Measurements from ENCODE around the gene SPIB. TPM values are rescaled to one million over a fixed set of nuclear protein-coding genes. Genes with fewer than 3 reads are reported as not detected.

SPIB gene
- total and polyA plus RNA-seq, 2 experiments from 2014 or later, result 12.6 to 17.5 TPM

- no peak for ATAC-seq
- Mint-ChIP-seq H3K4me3 (no peak overlapping the region), H3K36me3 (ENCODE audit: low read depth) (peaks cover 68% of the 10 kb centered on the region), H3K4me1 (peaks cover 2% of the 10 kb centered on the region; the same call in 2 of the 3 replicates), H3K9me3 (peaks cover 28% of the 10 kb centered on the region), H3K27ac (no peak overlapping the region), H3K27me3 (ENCODE audit: insufficient read depth, low read depth, poor library complexity) (peaks cover 7% of the 10 kb centered on the region)
- Histone ChIP-seq H3K36me3 (ENCODE audit: insufficient read depth) (peaks cover 26% of the 10 kb centered on the region), H3K27me3 (ENCODE audit: insufficient read depth) (no peaks in the 10 kb centered on the region), H3K79me2 (replicated peaks; ENCODE audit: insufficient read depth) (peaks cover 67% of the 10 kb centered on the region), H3F3A (replicated peaks; ENCODE audit: low read depth) (no peaks in the 10 kb centered on the region), H4K20me1 (replicated peaks; ENCODE audit: insufficient read depth) (peaks cover 5% of the 10 kb centered on the region; the same call in 1 of the 2 replicates), H3K4me3 (no peak overlapping the region), H2AFZ (no peak overlapping the region), H3K4me1 (ENCODE audit: insufficient read depth) (peaks cover 7% of the 10 kb centered on the region; the same call in 1 of the 2 replicates), H3K9me2 (ENCODE audit: insufficient read depth) (no peaks in the 10 kb centered on the region), H3K4me2 (no peak overlapping the region), H3K27ac (ENCODE audit: low read depth) (no peak overlapping the region)
- no peak for TF ChIP-seq EZH2 (IDR thresholded peaks at IDR 0.05; ENCODE audit: low read depth, unreplicated experiment)
- TF ChIP-seq, protein P1, sequence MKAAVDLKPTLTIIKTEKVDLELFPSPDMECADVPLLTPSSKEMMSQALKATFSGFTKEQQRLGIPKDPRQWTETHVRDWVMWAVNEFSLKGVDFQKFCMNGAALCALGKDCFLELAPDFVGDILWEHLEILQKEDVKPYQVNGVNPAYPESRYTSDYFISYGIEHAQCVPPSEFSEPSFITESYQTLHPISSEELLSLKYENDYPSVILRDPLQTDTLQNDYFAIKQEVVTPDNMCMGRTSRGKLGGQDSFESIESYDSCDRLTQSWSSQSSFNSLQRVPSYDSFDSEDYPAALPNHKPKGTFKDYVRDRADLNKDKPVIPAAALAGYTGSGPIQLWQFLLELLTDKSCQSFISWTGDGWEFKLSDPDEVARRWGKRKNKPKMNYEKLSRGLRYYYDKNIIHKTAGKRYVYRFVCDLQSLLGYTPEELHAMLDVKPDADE (IDR thresholded peaks at IDR 0.05), result no peak
- no peak for TF ChIP-seq STAT1 (IDR thresholded peaks at IDR 0.05; ENCODE audit: unreplicated experiment)
- TF ChIP-seq JUNB (IDR thresholded peaks at IDR 0.05; ENCODE audit: unreplicated experiment), result no peak
- TF ChIP-seq, protein P2, sequence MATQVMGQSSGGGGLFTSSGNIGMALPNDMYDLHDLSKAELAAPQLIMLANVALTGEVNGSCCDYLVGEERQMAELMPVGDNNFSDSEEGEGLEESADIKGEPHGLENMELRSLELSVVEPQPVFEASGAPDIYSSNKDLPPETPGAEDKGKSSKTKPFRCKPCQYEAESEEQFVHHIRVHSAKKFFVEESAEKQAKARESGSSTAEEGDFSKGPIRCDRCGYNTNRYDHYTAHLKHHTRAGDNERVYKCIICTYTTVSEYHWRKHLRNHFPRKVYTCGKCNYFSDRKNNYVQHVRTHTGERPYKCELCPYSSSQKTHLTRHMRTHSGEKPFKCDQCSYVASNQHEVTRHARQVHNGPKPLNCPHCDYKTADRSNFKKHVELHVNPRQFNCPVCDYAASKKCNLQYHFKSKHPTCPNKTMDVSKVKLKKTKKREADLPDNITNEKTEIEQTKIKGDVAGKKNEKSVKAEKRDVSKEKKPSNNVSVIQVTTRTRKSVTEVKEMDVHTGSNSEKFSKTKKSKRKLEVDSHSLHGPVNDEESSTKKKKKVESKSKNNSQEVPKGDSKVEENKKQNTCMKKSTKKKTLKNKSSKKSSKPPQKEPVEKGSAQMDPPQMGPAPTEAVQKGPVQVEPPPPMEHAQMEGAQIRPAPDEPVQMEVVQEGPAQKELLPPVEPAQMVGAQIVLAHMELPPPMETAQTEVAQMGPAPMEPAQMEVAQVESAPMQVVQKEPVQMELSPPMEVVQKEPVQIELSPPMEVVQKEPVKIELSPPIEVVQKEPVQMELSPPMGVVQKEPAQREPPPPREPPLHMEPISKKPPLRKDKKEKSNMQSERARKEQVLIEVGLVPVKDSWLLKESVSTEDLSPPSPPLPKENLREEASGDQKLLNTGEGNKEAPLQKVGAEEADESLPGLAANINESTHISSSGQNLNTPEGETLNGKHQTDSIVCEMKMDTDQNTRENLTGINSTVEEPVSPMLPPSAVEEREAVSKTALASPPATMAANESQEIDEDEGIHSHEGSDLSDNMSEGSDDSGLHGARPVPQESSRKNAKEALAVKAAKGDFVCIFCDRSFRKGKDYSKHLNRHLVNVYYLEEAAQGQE (IDR thresholded peaks at IDR 0.05; ENCODE audit: unreplicated experiment), result no peak
- no peak for TF ChIP-seq CREB1 (CRISPR knock-in tag; IDR thresholded peaks at IDR 0.05; ENCODE audit: low read depth)
- no peak for TF ChIP-seq EZH2phosphoT487 (IDR thresholded peaks at IDR 0.05; ENCODE audit: unreplicated experiment)
- no peak for TF ChIP-seq ZNF114 (CRISPR knock-in tag; IDR thresholded peaks at IDR 0.05)
- TF ChIP-seq, protein P3, sequence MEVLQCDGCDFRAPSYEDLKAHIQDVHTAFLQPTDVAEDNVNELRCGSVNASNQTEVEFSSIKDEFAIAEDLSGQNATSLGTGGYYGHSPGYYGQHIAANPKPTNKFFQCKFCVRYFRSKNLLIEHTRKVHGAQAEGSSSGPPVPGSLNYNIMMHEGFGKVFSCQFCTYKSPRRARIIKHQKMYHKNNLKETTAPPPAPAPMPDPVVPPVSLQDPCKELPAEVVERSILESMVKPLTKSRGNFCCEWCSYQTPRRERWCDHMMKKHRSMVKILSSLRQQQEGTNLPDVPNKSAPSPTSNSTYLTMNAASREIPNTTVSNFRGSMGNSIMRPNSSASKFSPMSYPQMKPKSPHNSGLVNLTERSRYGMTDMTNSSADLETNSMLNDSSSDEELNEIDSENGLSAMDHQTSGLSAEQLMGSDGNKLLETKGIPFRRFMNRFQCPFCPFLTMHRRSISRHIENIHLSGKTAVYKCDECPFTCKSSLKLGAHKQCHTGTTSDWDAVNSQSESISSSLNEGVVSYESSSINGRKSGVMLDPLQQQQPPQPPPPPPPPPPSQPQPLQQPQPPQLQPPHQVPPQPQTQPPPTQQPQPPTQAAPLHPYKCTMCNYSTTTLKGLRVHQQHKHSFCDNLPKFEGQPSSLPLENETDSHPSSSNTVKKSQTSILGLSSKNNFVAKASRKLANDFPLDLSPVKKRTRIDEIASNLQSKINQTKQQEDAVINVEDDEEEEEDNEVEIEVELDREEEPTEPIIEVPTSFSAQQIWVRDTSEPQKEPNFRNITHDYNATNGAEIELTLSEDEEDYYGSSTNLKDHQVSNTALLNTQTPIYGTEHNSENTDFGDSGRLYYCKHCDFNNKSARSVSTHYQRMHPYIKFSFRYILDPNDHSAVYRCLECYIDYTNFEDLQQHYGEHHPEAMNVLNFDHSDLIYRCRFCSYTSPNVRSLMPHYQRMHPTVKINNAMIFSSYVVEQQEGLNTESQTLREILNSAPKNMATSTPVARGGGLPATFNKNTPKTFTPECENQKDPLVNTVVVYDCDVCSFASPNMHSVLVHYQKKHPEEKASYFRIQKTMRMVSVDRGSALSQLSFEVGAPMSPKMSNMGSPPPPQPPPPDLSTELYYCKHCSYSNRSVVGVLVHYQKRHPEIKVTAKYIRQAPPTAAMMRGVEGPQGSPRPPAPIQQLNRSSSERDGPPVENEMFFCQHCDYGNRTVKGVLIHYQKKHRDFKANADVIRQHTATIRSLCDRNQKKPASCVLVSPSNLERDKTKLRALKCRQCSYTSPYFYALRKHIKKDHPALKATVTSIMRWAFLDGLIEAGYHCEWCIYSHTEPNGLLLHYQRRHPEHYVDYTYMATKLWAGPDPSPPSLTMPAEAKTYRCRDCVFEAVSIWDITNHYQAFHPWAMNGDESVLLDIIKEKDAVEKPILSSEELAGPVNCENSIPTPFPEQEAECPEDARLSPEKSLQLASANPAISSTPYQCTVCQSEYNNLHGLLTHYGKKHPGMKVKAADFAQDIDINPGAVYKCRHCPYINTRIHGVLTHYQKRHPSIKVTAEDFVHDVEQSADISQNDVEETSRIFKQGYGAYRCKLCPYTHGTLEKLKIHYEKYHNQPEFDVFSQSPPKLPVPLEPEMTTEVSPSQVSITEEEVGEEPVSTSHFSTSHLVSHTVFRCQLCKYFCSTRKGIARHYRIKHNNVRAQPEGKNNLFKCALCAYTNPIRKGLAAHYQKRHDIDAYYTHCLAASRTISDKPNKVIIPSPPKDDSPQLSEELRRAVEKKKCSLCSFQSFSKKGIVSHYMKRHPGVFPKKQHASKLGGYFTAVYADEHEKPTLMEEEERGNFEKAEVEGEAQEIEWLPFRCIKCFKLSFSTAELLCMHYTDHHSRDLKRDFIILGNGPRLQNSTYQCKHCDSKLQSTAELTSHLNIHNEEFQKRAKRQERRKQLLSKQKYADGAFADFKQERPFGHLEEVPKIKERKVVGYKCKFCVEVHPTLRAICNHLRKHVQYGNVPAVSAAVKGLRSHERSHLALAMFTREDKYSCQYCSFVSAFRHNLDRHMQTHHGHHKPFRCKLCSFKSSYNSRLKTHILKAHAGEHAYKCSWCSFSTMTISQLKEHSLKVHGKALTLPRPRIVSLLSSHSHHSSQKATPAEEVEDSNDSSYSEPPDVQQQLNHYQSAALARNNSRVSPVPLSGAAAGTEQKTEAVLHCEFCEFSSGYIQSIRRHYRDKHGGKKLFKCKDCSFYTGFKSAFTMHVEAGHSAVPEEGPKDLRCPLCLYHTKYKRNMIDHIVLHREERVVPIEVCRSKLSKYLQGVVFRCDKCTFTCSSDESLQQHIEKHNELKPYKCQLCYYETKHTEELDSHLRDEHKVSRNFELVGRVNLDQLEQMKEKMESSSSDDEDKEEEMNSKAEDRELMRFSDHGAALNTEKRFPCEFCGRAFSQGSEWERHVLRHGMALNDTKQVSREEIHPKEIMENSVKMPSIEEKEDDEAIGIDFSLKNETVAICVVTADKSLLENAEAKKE (CRISPR knock-in tag; IDR thresholded peaks at IDR 0.05), result no peak
- no peak for TF ChIP-seq POLR2AphosphoS5 (IDR thresholded peaks at IDR 0.05; ENCODE audit: low read depth)
- no peak for TF ChIP-seq CTCF (conservative IDR thresholded peaks at IDR 0.05; ENCODE audit: low read depth in 2 of 2)
- no peak for TF ChIP-seq NANOG (IDR thresholded peaks at IDR 0.05; ENCODE audit: borderline replicate concordance)
- TF ChIP-seq ZNF331 (CRISPR knock-in tag; IDR thresholded peaks at IDR 0.05; ENCODE audit: low read depth), result no peak
- DNase-seq (ENCODE audit: low spot score), result no peak
Observed at GRCh38 chr19:50392759-50393158, 26.0 kb upstream of the SPIB start.
